Ovary (tissue), 9 donors: ENCODE data around the gene RTTN. TPM values are rescaled to one million over a fixed set of nuclear protein-coding genes. Genes with fewer than 3 reads are reported as not detected.

Experiments
- DNase-seq, 5 donors: peaks; one replicate each; pipeline ENCODE4 v3.0.0-alpha.2; 2019 to 2020
- H3K27ac ChIP-seq, 2 donors: fragments of 200-600 bp; one replicate each; pipeline versions ENCODE4 v1.5.1 to v1.8.0; 2019 to 2022
- H3K27me3 ChIP-seq: fragments of 200-600 bp; one replicate; pipeline ENCODE4 v1.8.0; 2022
- H3K36me3 ChIP-seq: fragments of 200-600 bp; sonication (generic); one replicate; pipeline ENCODE4 v1.5.1; 2019
- H3K4me1 ChIP-seq: one replicate; pipeline ENCODE4 v1.8.1; 2013; ENCODE audit warnings: mild to moderate bottlenecking, moderate library complexity; ENCODE audit not compliant: insufficient read depth
- H3K4me3 ChIP-seq: fragments of 200-600 bp; sonication (generic); one replicate; pipeline ENCODE4 v1.5.1; 2017
- H3K9me3 ChIP-seq, 2 donors: fragments of 200-600 bp in 1 of 2; sonication (generic) in 1 of 2; one replicate each; pipeline versions ENCODE4 v1.5.1 to v1.8.1; 2013 to 2019; ENCODE audit warnings: mild to moderate bottlenecking in 1 of 2, moderate library complexity in 1 of 2
- EP300 ChIP-seq: sonication (generic); formaldehyde crosslinking; IDR thresholded peaks from one replicate; pipeline ENCODE4 v1.6.1; 2017; ENCODE audit warnings: antibody characterized with exemption
- POLR2A ChIP-seq: fragments of 450-650 bp; IDR thresholded peaks from one replicate; pipeline ENCODE4 v1.6.1; 2017; ENCODE audit warnings: antibody characterized with exemption, mild to moderate bottlenecking, moderate library complexity
- WGBS, 3 donors: extraction: QIAGEN DNeasy Blood & Tissue Kit in 1 of 3; methylation state at CpG; one replicate each; pipeline versions ENCODE4 v1.1.5 to v1.1.7; 2013 to 2017; 5-methylcytosine and 5-hydroxymethylcytosine counted together
- intact Hi-C, 4 donors: fragments of 100-400 bp; cut with DNase I; formaldehyde crosslinking; loops; one replicate each; pipeline versions ENCODE4 v1.11.0 to v1.15.1; 2022 to 2023
- polyA plus RNA-seq, 2 donors: library from polyadenylated mRNA; stranded (reverse); fragments of 200-250 nt in 1 of 2; fragments of 350-450 nt in 1 of 2; fragmentation: Illumina TruSeq in 1 of 2; extraction: RNeasy Lipid Tissue Mini Kit (QIAGEN cat#74804) in 1 of 2; gene quantifications; one replicate each; pipeline ENCODE4 v1.2.3, GENCODE V29; 2013 to 2014
- total RNA-seq, 7 donors: library from RNA; depleted of rRNA in 2 of 7; stranded (reverse); fragments of >200 nt in 2 of 7; fragmentation: NEBNext Ultra II Directional in 3 of 7; extraction: Animal tissue kit (Norgen Biotek cat#: 25700) in 3 of 7; gene quantifications; one replicate each; pipeline versions ENCODE4 v1.1.0 to v1.2.4, GENCODE V29; 2016 to 2023
- TF ChIP-seq, protein P1 (sequence below), 3 donors: fragments of 450-650 bp in 2 of 3; fragments of 200-600 bp in 1 of 3; IDR thresholded peaks; one replicate each; pipeline versions ENCODE4 v1.5.1 to v1.8.0; 2016 to 2022; ENCODE audit warnings: antibody characterized with exemption in 3 of 3, mild to moderate bottlenecking in 1 of 3
- donor health status: DM: no; HTN: no; CAD: no; lungs with moderate emphysema.
- donor health status: DM: no; HTN: no; CAD: no.
- donor health status: Bipolar disorder and iron deficiency.
- donor health status: DM: yes; HTN: yes; CAD: no.
- donor health status: DM: no; HTN: no; CAD: no.
- donor health status: DM: yes; HTN: yes; CAD: no.

RTTN gene
- total and polyA plus RNA-seq, 9 donors = 6.2 to 22.4 (median 14.9) TPM

DNA sequence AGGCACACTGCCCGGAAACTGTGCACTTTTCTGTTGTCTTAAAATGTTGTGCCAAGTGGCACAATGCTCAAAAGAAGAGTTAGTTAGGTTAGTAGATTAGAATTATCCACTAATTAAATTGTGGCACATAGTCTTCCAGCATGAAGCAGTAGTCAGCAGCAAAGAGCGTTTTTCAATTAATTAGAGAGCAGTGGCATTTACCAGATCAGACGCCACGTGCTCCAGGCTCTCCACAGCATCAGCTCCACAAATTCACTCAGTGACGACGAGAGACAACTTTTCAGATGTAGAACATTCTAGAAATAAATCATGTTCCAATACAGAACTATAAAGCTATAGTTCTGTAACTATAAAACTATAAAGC lies 16.4 kb upstream of the RTTN start:
- WGBS, 3 donors = 74 to 87% (median 76%) methylated on average over 6 of the region's 6 CpGs
- Histone ChIP-seq H3K9me3 (no peaks in the 10 kb centered on the region), H3K27me3 (no peaks in the 10 kb centered on the region), H3K36me3 (no peaks in the 10 kb centered on the region), H3K4me3 (no peak overlapping the region), H3K27ac (no peak overlapping the region), H3K4me1 (no peaks in the 10 kb centered on the region)
- DNase-seq = no peak
- intact Hi-C loops = no loop called here
- TF ChIP-seq EP300 (no peak), POLR2A (no peak)
- TF ChIP-seq, protein P1, sequence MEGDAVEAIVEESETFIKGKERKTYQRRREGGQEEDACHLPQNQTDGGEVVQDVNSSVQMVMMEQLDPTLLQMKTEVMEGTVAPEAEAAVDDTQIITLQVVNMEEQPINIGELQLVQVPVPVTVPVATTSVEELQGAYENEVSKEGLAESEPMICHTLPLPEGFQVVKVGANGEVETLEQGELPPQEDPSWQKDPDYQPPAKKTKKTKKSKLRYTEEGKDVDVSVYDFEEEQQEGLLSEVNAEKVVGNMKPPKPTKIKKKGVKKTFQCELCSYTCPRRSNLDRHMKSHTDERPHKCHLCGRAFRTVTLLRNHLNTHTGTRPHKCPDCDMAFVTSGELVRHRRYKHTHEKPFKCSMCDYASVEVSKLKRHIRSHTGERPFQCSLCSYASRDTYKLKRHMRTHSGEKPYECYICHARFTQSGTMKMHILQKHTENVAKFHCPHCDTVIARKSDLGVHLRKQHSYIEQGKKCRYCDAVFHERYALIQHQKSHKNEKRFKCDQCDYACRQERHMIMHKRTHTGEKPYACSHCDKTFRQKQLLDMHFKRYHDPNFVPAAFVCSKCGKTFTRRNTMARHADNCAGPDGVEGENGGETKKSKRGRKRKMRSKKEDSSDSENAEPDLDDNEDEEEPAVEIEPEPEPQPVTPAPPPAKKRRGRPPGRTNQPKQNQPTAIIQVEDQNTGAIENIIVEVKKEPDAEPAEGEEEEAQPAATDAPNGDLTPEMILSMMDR (IDR thresholded peaks at IDR 0.05) = no peak

DNA sequence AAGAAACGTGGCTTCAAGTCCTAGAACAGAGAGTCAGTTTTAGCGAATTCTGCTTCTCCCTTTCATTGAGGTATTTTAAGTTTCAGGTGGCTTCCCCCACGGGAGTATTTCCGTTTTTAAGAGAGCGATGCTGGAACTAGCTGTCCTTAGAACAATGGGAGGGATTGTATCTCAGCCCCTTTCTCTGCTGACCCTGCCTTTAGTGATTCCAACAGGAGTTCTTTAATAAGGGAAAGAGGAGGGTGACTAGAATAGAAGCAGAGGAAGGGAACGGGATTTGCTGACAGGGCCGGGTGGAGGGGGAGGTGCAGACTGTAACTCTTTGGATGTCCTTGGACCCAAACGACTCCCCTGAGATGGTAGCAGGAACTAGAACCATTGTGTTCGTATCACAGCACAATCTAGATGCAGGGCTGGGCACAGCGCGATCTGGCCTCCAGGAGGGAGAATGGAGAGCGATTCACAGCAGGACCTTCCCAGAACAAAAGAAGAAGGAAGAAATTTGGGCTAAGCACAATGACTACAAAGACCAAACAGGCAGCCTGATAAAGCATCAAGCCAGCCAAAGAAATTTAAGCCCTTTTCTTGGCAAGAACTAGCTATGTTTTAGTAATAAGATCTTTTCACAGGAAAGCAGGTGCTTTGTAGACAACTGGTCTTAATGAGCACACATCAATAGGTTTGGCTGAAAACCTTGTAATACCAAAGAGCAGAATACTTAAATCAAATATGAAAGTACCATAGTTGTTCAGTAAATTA lies 15.8 kb upstream of the RTTN start:
- DNase-seq = no peak
- no peaks in the 10 kb centered on the region for H3K36me3 ChIP-seq
- intact Hi-C loops = no loop called here
- TF ChIP-seq POLR2A (no peak), EP300 (no peak)
- TF ChIP-seq, protein P1 (IDR thresholded peaks at IDR 0.05) = no peak
- H3K9me3 ChIP-seq = no peaks in the 10 kb centered on the region
- no peaks in the 10 kb centered on the region for H3K27me3 ChIP-seq
- no peak overlapping the region for H3K4me3 ChIP-seq
- whole genome bisulfite sequencing, 3 donors = 32 to 41% (median 35%) methylated on average over 12 of the region's 12 CpGs
- no peak overlapping the region for H3K27ac ChIP-seq
- H3K4me1 ChIP-seq = no peaks in the 10 kb centered on the region

DNA sequence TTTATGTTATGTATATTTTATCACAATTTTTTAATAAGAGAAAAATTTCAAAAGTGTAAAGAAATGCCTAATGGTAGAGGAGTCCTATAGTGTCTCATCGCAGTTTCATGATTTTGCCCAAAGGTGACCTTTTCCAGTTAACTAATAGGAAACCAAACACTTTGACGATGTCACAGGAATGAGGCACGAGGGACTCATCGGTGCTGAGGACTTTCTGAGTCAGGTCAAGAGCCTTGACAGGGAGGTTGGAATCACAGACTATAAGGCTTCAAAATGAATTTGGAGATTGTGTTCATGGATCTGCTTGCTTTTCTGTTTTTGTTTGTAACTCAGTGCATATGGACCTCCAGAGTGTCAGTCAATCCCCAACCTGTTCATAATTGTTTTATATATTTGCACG lies 15.1 kb upstream of the RTTN start:
- intact Hi-C loops = no loop called here
- H3K4me3 ChIP-seq = no peak overlapping the region
- H3K4me1 ChIP-seq = no peaks in the 10 kb centered on the region
- H3K27ac ChIP-seq = no peak overlapping the region
- H3K36me3 ChIP-seq = no peaks in the 10 kb centered on the region
- no peak for TF ChIP-seq EP300
- TF ChIP-seq, protein P1 (IDR thresholded peaks at IDR 0.05) = no peak
- no peak for TF ChIP-seq POLR2A
- DNase-seq = no peak
- H3K27me3 ChIP-seq = no peaks in the 10 kb centered on the region
- H3K9me3 ChIP-seq = no peaks in the 10 kb centered on the region
- 84 to 86% (median 86%) methylated on average over 5 of the region's 5 CpGs for whole genome bisulfite sequencing, 3 donors

DNA sequence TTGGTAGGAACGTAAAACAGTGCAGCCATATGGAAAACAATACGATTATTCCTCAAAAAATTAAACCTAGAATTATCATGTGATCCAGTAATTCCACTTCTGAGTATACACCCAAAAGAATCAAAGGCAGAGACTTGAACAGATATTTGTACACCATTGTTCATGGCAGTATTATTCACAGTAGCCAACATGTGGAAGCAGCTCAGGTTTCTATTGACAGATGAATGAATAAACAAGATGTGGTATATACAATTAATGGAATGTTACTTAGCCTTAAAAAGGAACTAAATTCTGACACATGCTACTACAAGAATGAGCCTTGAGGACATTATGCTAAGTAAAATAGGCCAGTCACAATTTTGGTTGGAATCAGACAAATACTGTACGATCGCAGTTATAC lies 14.2 kb upstream of the RTTN start:
- Histone ChIP-seq H3K27ac (no peak overlapping the region), H3K4me1 (no peaks in the 10 kb centered on the region), H3K4me3 (no peak overlapping the region), H3K9me3 (no peaks in the 10 kb centered on the region), H3K36me3 (no peaks in the 10 kb centered on the region), H3K27me3 (no peaks in the 10 kb centered on the region)
- 96 to 97% (median 96%) methylated on average over 4 of the region's 4 CpGs for WGBS, 3 donors
- no peak for DNase-seq
- TF ChIP-seq, protein P1 (IDR thresholded peaks at IDR 0.05) = no peak
- TF ChIP-seq EP300 = no peak
- no peak for TF ChIP-seq POLR2A
- intact Hi-C loops = no loop called here
